ENCODE measurements around the gene NSD1.
A peak's percentile ranks its signal among the peaks of the same experiment; 100 is the strongest.

NSD1 gene

DNA sequence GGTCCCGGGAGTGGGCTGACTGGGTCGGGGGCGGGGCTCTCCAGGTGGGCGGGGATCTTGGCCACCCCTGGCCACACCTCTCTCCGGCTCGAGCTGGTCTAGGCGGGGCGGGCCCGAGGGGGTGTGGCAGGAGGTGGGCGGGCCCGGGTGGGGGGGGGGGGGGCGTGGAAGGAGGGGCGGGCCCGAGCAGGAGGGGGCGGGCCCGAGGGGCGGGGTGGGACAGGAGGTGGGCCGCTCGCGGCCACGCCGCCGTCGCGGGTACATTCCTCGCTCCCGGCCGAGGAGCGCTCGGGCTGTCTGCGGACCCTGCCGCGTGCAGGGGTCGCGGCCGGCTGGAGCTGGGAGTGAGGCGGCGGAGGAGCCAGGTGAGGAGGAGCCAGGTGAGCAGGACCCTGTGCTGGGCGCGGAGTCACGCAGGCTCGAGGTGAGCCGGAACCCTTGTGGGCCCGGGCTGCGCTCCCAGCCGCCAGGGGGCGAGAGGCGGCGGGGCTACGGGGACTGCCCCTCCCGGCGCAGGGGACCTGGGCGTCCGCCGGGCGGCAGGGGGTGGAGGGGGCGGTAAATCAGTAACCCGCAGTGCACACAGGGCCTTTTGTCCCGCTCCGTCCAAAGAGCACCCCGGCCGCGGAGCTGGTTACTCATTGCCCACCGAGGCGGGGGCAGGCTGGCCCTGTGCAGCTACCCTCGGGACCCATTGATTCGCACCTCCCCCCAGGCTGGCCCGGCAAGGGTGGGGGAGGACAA is 46.7 kb upstream of the NSD1 start, which contains the start of gene FGFR4:
FGFR4 (plus strand) TSS at position 262 of the 744 bp plus-strand sequence. CDS start 2,688 bp downstream, outside the sequence.
- H3K79me2 ChIP-seq (ENCODE audit: control insufficient read depth, low read length) = no peaks in the 10 kb centered on the region
- H3K27me3 ChIP-seq (ENCODE audit: control insufficient read depth, low read length) = no peaks in the 10 kb centered on the region
- H3K9me2 ChIP-seq (replicated peaks; ENCODE audit: control insufficient read depth, low read length) = no peaks in the 10 kb centered on the region
- H4K20me1 ChIP-seq (ENCODE audit: control insufficient read depth, insufficient read depth, low read depth, low read length) = no peaks in the 10 kb centered on the region
- peaks cover 15% of the 10 kb centered on the region for H3F3A ChIP-seq (ENCODE audit: control insufficient read depth, insufficient read depth)
- peaks cover 34% of the 10 kb centered on the region for H3K4me1 ChIP-seq (ENCODE audit: control insufficient read depth, low read length)
- H3K36me3 ChIP-seq (ENCODE audit: control insufficient read depth, low read length) = no peaks in the 10 kb centered on the region
- H3K27ac ChIP-seq (ENCODE audit: low read depth, low read length) = peak within 1 kb of the TSS; percentile 64
- H3K4me2 ChIP-seq (ENCODE audit: low read length) = peak within 1 kb of the TSS; percentile 70
- H3K4me3 ChIP-seq (ENCODE audit: low read length) = peak within 1 kb of the TSS; percentile 69
- TF ChIP-seq EZH2phosphoT487 (IDR thresholded peaks at IDR 0.05; ENCODE audit: borderline replicate concordance, low read length) (no peak), CTCF (IDR thresholded peaks at IDR 0.05; ENCODE audit: low read depth, low read length, poor library complexity, severe bottlenecking) (peak; percentile 88)
- no peaks in the 10 kb centered on the region for H3K9me3 ChIP-seq (ENCODE audit: control insufficient read depth, insufficient read depth, low read length)

DNA sequence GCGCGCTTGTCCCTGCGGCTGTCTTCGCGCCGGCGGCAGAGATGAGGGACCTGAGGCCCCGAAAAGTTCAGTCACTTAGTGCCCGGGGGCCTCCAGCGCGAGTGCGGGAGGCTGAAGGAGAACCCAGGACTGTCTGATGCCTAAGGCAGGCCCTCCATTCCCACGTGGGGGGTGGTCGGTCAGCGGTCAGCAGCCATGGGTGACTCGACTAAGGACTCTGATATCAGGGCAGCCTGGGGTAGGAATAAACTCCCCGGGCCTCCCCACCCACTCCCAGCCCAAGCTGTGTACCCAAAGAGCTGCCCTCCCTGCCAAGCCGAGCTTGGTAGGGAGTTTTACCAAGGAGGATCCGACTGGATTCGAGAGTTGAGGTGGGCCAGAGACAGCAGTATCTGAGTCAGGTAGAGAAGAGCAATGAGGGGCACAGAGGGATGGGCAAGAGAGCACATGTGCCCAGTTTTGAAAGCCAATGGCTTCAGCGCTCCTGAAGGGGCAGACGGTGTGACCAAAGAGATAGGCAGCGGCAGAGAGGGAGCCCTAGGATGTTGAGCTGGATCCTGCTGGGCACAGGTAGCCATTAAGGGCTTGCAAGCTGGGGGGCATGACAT is 46.1 kb upstream of the NSD1 start:
- H3K4me3 ChIP-seq (ENCODE audit: low read length) = peak overlapping the region; percentile 69
- no peaks in the 10 kb centered on the region for H3K27me3 ChIP-seq (ENCODE audit: control insufficient read depth, low read length)
- H3F3A ChIP-seq (ENCODE audit: control insufficient read depth, insufficient read depth) = peaks cover 15% of the 10 kb centered on the region
- H3K9me2 ChIP-seq (replicated peaks; ENCODE audit: control insufficient read depth, low read length) = no peaks in the 10 kb centered on the region
- no peaks in the 10 kb centered on the region for H3K79me2 ChIP-seq (ENCODE audit: control insufficient read depth, low read length)
- H4K20me1 ChIP-seq (ENCODE audit: control insufficient read depth, insufficient read depth, low read depth, low read length) = no peaks in the 10 kb centered on the region
- no peaks in the 10 kb centered on the region for H3K9me3 ChIP-seq (ENCODE audit: control insufficient read depth, insufficient read depth, low read length)
- no peak overlapping the region for H3K27ac ChIP-seq (ENCODE audit: low read depth, low read length)
- TF ChIP-seq CTCF (IDR thresholded peaks at IDR 0.05; ENCODE audit: low read depth, low read length, poor library complexity, severe bottlenecking) (no peak), EZH2phosphoT487 (IDR thresholded peaks at IDR 0.05; ENCODE audit: borderline replicate concordance, low read length) (no peak)
- H3K4me1 ChIP-seq (ENCODE audit: control insufficient read depth, low read length) = peaks cover 34% of the 10 kb centered on the region
- H3K4me2 ChIP-seq (ENCODE audit: low read length) = peak overlapping the region; percentile 70
- H3K36me3 ChIP-seq (ENCODE audit: control insufficient read depth, low read length) = no peaks in the 10 kb centered on the region

GRCh38 chr5:177089127-177089526 is 44.4 kb upstream of the NSD1 start:
- Histone ChIP-seq H3K79me2 (ENCODE audit: control insufficient read depth, low read length) (no peaks in the 10 kb centered on the region), H3F3A (ENCODE audit: control insufficient read depth, insufficient read depth) (peaks cover 15% of the 10 kb centered on the region), H3K9me2 (replicated peaks; ENCODE audit: control insufficient read depth, low read length) (no peaks in the 10 kb centered on the region), H3K4me2 (ENCODE audit: low read length) (no peak overlapping the region), H3K4me1 (ENCODE audit: control insufficient read depth, low read length) (peaks cover 30% of the 10 kb centered on the region), H3K9me3 (ENCODE audit: control insufficient read depth, insufficient read depth, low read length) (no peaks in the 10 kb centered on the region), H3K4me3 (ENCODE audit: low read length) (no peak overlapping the region), H3K27ac (ENCODE audit: low read depth, low read length) (no peak overlapping the region), H3K27me3 (ENCODE audit: control insufficient read depth, low read length) (no peaks in the 10 kb centered on the region), H3K36me3 (ENCODE audit: control insufficient read depth, low read length) (no peaks in the 10 kb centered on the region), H4K20me1 (ENCODE audit: control insufficient read depth, insufficient read depth, low read depth, low read length) (no peaks in the 10 kb centered on the region)
- TF ChIP-seq CTCF (IDR thresholded peaks at IDR 0.05; ENCODE audit: low read depth, low read length, poor library complexity, severe bottlenecking) = no peak
- TF ChIP-seq EZH2phosphoT487 (IDR thresholded peaks at IDR 0.05; ENCODE audit: borderline replicate concordance, low read length) = no peak

Measured in DOHH2 (cell line).